Measurements from ENCODE around the gene SP1. TPM values are rescaled to one million over a fixed set of nuclear protein-coding genes. Genes with fewer than 3 reads are reported as not detected.

The SP1 gene
- total RNA-seq, 1 experiment from 2014 or later: 96.8 TPM

DNA sequence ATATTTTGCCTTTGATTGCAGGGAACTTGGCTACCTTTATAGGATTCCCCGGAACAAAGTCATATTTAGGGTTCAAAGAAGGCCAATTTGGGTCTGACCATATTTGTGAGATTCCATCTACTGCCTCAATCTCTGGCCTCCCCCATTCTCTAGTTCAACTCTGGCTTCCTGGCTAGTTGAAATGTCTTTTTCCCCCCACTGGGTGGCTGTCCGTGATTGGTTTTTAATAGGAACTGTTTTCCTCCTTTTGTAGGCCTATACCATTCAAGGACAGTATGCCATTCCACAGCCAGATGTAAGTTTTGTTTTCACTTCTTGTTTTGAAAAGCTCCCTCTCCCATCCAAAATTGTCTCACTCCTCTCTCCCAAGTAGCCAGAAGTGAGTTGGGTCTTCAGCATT, 85.7 kb downstream of the SP1 start (continued):
- TF ChIP-seq, protein P1, sequence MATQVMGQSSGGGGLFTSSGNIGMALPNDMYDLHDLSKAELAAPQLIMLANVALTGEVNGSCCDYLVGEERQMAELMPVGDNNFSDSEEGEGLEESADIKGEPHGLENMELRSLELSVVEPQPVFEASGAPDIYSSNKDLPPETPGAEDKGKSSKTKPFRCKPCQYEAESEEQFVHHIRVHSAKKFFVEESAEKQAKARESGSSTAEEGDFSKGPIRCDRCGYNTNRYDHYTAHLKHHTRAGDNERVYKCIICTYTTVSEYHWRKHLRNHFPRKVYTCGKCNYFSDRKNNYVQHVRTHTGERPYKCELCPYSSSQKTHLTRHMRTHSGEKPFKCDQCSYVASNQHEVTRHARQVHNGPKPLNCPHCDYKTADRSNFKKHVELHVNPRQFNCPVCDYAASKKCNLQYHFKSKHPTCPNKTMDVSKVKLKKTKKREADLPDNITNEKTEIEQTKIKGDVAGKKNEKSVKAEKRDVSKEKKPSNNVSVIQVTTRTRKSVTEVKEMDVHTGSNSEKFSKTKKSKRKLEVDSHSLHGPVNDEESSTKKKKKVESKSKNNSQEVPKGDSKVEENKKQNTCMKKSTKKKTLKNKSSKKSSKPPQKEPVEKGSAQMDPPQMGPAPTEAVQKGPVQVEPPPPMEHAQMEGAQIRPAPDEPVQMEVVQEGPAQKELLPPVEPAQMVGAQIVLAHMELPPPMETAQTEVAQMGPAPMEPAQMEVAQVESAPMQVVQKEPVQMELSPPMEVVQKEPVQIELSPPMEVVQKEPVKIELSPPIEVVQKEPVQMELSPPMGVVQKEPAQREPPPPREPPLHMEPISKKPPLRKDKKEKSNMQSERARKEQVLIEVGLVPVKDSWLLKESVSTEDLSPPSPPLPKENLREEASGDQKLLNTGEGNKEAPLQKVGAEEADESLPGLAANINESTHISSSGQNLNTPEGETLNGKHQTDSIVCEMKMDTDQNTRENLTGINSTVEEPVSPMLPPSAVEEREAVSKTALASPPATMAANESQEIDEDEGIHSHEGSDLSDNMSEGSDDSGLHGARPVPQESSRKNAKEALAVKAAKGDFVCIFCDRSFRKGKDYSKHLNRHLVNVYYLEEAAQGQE (IDR thresholded peaks at IDR 0.05; ENCODE audit: low read depth): no peak
- TF ChIP-seq, protein P2, sequence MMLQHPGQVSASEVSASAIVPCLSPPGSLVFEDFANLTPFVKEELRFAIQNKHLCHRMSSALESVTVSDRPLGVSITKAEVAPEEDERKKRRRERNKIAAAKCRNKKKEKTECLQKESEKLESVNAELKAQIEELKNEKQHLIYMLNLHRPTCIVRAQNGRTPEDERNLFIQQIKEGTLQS (IDR thresholded peaks at IDR 0.05): no peak
- TF ChIP-seq EZH2phosphoT487 (IDR thresholded peaks at IDR 0.05; ENCODE audit: borderline replicate concordance): no peak
- no peak for TF ChIP-seq ELF1 (IDR thresholded peaks at IDR 0.05; ENCODE audit: borderline replicate concordance, low read depth)

Other genes with a start within 250 kb of the SP1 start
- 49.7 TPM for gene ZNF740, start 199.5 kb upstream of the SP1 start, total RNA-seq (2021; ENCODE audit: unreplicated experiment)
- gene CSAD, start 199.3 kb upstream of the SP1 start, total RNA-seq (2021; ENCODE audit: unreplicated experiment): 20.3 TPM
- gene ITGB7, start 172.9 kb upstream of the SP1 start, total RNA-seq (2021; ENCODE audit: unreplicated experiment): 1.9 TPM
- gene RARG, start 148.0 kb upstream of the SP1 start, total RNA-seq (2021; ENCODE audit: unreplicated experiment): 68.9 TPM
- 50.3 TPM for gene ESPL1, start 111.9 kb upstream of the SP1 start, total RNA-seq (2021; ENCODE audit: unreplicated experiment)
- 318 TPM for gene PFDN5, start 84.6 kb upstream of the SP1 start, total RNA-seq (2021; ENCODE audit: unreplicated experiment)
- 104 TPM for gene MYG1, start 80.5 kb upstream of the SP1 start, total RNA-seq (2021; ENCODE audit: unreplicated experiment)
- gene AAAS, start 58.6 kb upstream of the SP1 start, total RNA-seq (2021; ENCODE audit: unreplicated experiment): 87.9 TPM
- not detected for gene SP7, start 43.8 kb upstream of the SP1 start, total RNA-seq (2021; ENCODE audit: unreplicated experiment)
- not detected for gene AMHR2, start 43.7 kb downstream of the SP1 start, total RNA-seq (2021; ENCODE audit: unreplicated experiment)
- gene PRR13, start 61.6 kb downstream of the SP1 start, total RNA-seq (2021; ENCODE audit: unreplicated experiment): 216 TPM
- gene PCBP2, start 71.9 kb downstream of the SP1 start, total RNA-seq (2021; ENCODE audit: unreplicated experiment): 856 TPM
- 16.3 TPM for gene MAP3K12, start 119.3 kb downstream of the SP1 start, total RNA-seq (2021; ENCODE audit: unreplicated experiment)
- gene TARBP2, start 121.1 kb downstream of the SP1 start, total RNA-seq (2021; ENCODE audit: unreplicated experiment): 40.1 TPM
- not detected for gene NPFF, start 127.3 kb downstream of the SP1 start, total RNA-seq (2021; ENCODE audit: unreplicated experiment)
- 24.0 TPM for gene ATF7, start 246.2 kb downstream of the SP1 start, total RNA-seq (2021; ENCODE audit: unreplicated experiment)